OCI-LY3 (cell line): ENCODE results near the gene TBC1D23.

Experiments
- H2AFZ ChIP-seq: fragments of 200-600, 300-600 bp; shearing (Covaris generic); 2 replicates; pipeline ENCODE4 v1.6.0; 2014; ENCODE audit warnings: antibody characterized with exemption, low read depth, low read length
- H3K27ac ChIP-seq: fragments of 200-600, 300-600 bp; sonication (generic); 2 replicates; pipeline ENCODE4 v1.5.1; 2014; ENCODE audit warnings: mild to moderate bottlenecking, low read length, moderate library complexity, mixed read lengths
- H3K27me3 ChIP-seq: fragments of 200-600, 300-600 bp; sonication (generic); 2 replicates; pipeline ENCODE4 v1.6.1; 2014; ENCODE audit warnings: low read depth, low read length, mixed read lengths
- H3K36me3 ChIP-seq: fragments of 200-600, 300-600 bp; sonication (generic); replicated peaks from 2 replicates; pipeline ENCODE3; 2014; ENCODE audit warnings: low read depth, low read length, mixed read lengths
- H3K4me1 ChIP-seq: fragments of 300-600, 200-600 bp; sonication (generic); 2 replicates; pipeline ENCODE4 v1.6.1; 2014; ENCODE audit warnings: low read length, mixed read lengths
- H3K4me2 ChIP-seq: fragments of 200-600, 300-600 bp; sonication (generic); 2 replicates; pipeline ENCODE4 v1.6.1; 2014; ENCODE audit warnings: low read length, mixed read lengths
- H3K4me3 ChIP-seq: fragments of 300-600, 200-600 bp; sonication (generic); 2 replicates; pipeline ENCODE4 v1.5.1; 2014; ENCODE audit warnings: antibody characterized with exemption, mild to moderate bottlenecking, low read length, moderate library complexity
- H3K79me2 ChIP-seq: fragments of 300-600, 200-600 bp; shearing (Covaris generic); 2 replicates; pipeline ENCODE4 v1.6.1; 2014; ENCODE audit warnings: mild to moderate bottlenecking, low read length, mixed read lengths
- H3K9ac ChIP-seq: fragments of 300-600, 200-600 bp; shearing (Covaris generic); 2 replicates; pipeline ENCODE4 v1.6.0; 2014; ENCODE audit warnings: mild to moderate bottlenecking, low read length, moderate library complexity
- H3K9me3 ChIP-seq: fragments of 200-600, 300-600 bp; shearing (Covaris generic); 2 replicates; pipeline ENCODE4 v1.6.1; 2014; ENCODE audit warnings: low read length, mixed read lengths; ENCODE audit not compliant: insufficient read depth
- H4K20me1 ChIP-seq: fragments of 200-600, 300-600 bp; sonication (generic); 2 replicates; pipeline ENCODE4 v1.6.1; 2016; ENCODE audit warnings: low read length, mixed read lengths; ENCODE audit not compliant: insufficient read depth
- CTCF ChIP-seq: fragments of 200-600, 300-600 bp; sonication (generic); IDR thresholded peaks from 2 replicates; pipeline ENCODE4 v1.5.1; 2014; ENCODE audit warnings: antibody characterized with exemption, low read length, low read depth
- EZH2phosphoT487 ChIP-seq: fragments of 200-600 bp; shearing (Covaris generic); IDR thresholded peaks from 2 replicates; pipeline ENCODE4 v1.6.1; 2018; ENCODE audit warnings: antibody characterized with exemption, mixed run types, low read depth

TBC1D23 gene

GRCh38 chr3:100221159-100221558 lies 39.6 kb upstream of the TBC1D23 start:
- Histone ChIP-seq H3K9me3 (no peaks in the 10 kb centered on the region), H3K27ac (no peak overlapping the region), H3K4me2 (no peak overlapping the region), H2AFZ (no peak overlapping the region), H3K27me3 (peaks cover 3% of the 10 kb centered on the region; the same call in 1 of the 2 replicates), H3K4me1 (no peaks in the 10 kb centered on the region), H3K4me3 (no peak overlapping the region), H3K79me2 (no peaks in the 10 kb centered on the region), H4K20me1 (no peaks in the 10 kb centered on the region), H3K9ac (no peak overlapping the region), H3K36me3 (no peaks in the 10 kb centered on the region)
- no peak for TF ChIP-seq CTCF
- no peak for TF ChIP-seq EZH2phosphoT487

DNA sequence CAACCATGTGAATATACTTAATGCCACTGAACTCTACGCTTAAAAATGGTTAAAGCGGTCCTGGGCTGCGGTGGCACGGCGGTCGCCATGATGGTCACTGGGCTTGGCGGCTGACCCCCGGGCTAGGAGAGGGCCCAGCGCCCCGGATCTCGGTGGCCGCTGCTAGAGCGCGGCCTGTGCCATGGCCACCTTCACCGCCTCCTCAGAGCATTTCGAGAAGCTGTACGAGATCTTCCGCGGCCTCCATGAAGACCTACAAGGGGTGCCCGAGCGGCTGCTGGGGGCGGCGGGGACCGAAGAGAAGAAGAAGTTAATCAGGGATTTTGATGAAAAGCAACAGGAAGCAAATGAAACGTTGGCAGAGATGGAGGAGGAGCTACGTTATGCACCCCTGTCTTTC lies 35.6 kb upstream of the TBC1D23 start:
- Histone ChIP-seq H3K9me3 (no peaks in the 10 kb centered on the region), H3K4me2 (no peak overlapping the region), H2AFZ (no peak overlapping the region), H3K27me3 (no peaks in the 10 kb centered on the region), H4K20me1 (no peaks in the 10 kb centered on the region), H3K4me1 (no peaks in the 10 kb centered on the region), H3K4me3 (no peak overlapping the region), H3K9ac (no peak overlapping the region), H3K79me2 (no peaks in the 10 kb centered on the region), H3K36me3 (no peaks in the 10 kb centered on the region), H3K27ac (no peak overlapping the region)
- TF ChIP-seq EZH2phosphoT487 (no peak), CTCF (no peak)

GRCh38 chr3:100225883-100226282 lies 34.9 kb upstream of the TBC1D23 start:
- Histone ChIP-seq H4K20me1 (no peaks in the 10 kb centered on the region), H3K4me1 (no peaks in the 10 kb centered on the region), H3K36me3 (no peaks in the 10 kb centered on the region), H3K4me2 (no peak overlapping the region), H3K9ac (no peak overlapping the region), H3K27me3 (no peaks in the 10 kb centered on the region), H3K9me3 (no peaks in the 10 kb centered on the region), H3K4me3 (no peak overlapping the region), H2AFZ (no peak overlapping the region), H3K79me2 (no peaks in the 10 kb centered on the region), H3K27ac (no peak overlapping the region)
- TF ChIP-seq CTCF (no peak), EZH2phosphoT487 (no peak)

DNA sequence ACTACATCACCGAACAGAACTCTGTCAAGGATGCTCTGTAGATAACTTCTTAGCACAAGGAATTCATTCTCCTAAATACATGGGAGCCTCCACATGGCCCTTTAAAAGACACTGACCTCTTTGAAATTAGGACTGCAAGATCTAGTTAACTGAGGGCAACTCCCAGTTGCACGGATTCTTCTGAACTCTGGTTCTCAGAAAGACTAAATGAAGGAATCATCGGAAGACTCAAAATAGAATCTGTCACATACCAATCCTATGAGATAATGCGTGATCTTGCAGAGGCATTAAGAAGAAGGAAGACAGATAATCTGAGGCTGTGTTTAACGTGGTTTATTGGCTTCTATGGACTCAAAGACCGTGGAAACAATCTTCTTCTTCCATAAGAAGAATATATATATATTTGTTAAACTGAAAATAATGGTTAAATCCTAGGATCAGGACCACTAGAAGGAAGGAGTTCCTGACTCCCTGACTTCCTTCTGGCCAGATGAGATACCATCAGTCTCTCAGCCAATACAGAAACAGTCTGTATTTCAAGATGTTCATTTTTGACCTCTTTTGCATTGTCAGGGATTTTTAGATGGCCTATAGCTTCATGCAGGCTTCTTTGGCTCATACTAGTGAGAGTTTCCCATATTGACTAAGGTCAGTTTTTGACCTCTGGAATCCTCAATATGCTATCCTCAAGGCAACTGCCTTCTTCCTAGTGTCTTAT lies 33.9 kb upstream of the TBC1D23 start:
- H3K36me3 ChIP-seq = no peaks in the 10 kb centered on the region
- H3K27ac ChIP-seq = no peak overlapping the region
- H3K4me3 ChIP-seq = no peak overlapping the region
- no peaks in the 10 kb centered on the region for H3K4me1 ChIP-seq
- no peak overlapping the region for H3K4me2 ChIP-seq
- TF ChIP-seq EZH2phosphoT487 (no peak), CTCF (no peak)
- H3K9me3 ChIP-seq = no peaks in the 10 kb centered on the region
- H4K20me1 ChIP-seq = no peaks in the 10 kb centered on the region
- no peak overlapping the region for H3K9ac ChIP-seq
- H3K79me2 ChIP-seq = no peaks in the 10 kb centered on the region
- H3K27me3 ChIP-seq = no peaks in the 10 kb centered on the region
- H2AFZ ChIP-seq = no peak overlapping the region
